ENCODE measurements around the gene CHRDL2.

CHRDL2 gene

GRCh38 chr11:74672956-74673692 lies 58.1 kb downstream of the CHRDL2 start:
- Histone ChIP-seq H3K4me2 (ENCODE audit: low read depth, low read length, poor library complexity, severe bottlenecking) (no peak overlapping the region), H3K9ac (ENCODE audit: low read length) (no peak overlapping the region), H3K36me3 (ENCODE audit: low read length) (no peaks in the 10 kb centered on the region), H4K20me1 (ENCODE audit: low read depth, low read length) (no peaks in the 10 kb centered on the region), H3K27me3 (ENCODE audit: low read length) (no peaks in the 10 kb centered on the region), H2AFZ (ENCODE audit: low read depth, low read length, severe bottlenecking) (no peak overlapping the region), H3K79me2 (ENCODE audit: insufficient read depth, low read length) (no peaks in the 10 kb centered on the region), H3K4me3 (ENCODE audit: insufficient read depth, low read length, poor library complexity, severe bottlenecking) (no peak overlapping the region), H3K27ac (ENCODE audit: low read depth, low read length) (no peak overlapping the region), H3K9me3 (ENCODE audit: insufficient read depth, low read length) (no peaks in the 10 kb centered on the region), H3K9me2 (replicated peaks; ENCODE audit: insufficient read depth, low read length) (no peaks in the 10 kb centered on the region), H3F3A (ENCODE audit: insufficient read depth) (no peaks in the 10 kb centered on the region)
- TF ChIP-seq CTCF (IDR thresholded peaks at IDR 0.05; ENCODE audit: insufficient read depth, low read length, poor library complexity, severe bottlenecking) (no peak), EZH2phosphoT487 (conservative IDR thresholded peaks at IDR 0.05; ENCODE audit: low read length) (no peak)

DNA sequence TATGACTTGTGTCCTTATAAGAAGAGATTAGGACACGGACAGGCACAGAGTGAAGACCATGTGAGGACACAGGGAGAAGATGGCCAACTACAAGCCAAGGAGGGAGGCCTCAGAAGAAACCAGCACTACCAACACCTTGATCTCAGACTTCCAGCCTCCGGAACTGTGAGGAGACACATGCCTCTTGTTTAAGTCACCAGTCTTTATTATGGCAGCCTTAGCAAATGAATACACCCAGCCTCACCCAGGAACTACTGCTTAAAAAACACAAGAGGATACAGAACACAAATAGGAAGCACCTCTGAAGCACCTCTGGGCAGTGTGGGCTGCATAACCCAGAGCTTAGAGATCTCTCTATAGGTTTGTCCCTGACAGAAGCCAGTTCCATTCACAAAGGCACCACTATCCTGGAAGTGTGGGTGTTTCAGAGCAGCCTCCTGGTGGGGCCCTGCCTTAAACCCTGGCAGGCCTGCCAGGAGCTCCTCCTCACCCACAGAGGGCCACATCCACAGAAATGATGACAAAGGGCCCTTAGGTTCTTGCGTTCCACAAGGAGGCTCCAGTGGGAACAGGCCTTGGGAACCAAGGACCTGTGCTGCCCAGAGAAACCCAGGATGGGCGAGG lies 58.8 kb downstream of the CHRDL2 start:
- H4K20me1 ChIP-seq (ENCODE audit: low read depth, low read length), result no peaks in the 10 kb centered on the region
- no peak overlapping the region for H3K4me2 ChIP-seq (ENCODE audit: low read depth, low read length, poor library complexity, severe bottlenecking)
- H2AFZ ChIP-seq (ENCODE audit: low read depth, low read length, severe bottlenecking), result no peak overlapping the region
- H3K4me3 ChIP-seq (ENCODE audit: insufficient read depth, low read length, poor library complexity, severe bottlenecking), result no peak overlapping the region
- H3K9me3 ChIP-seq (ENCODE audit: insufficient read depth, low read length), result no peaks in the 10 kb centered on the region
- no peak overlapping the region for H3K9ac ChIP-seq (ENCODE audit: low read length)
- H3K27me3 ChIP-seq (ENCODE audit: low read length), result no peaks in the 10 kb centered on the region
- no peaks in the 10 kb centered on the region for H3K36me3 ChIP-seq (ENCODE audit: low read length)
- H3F3A ChIP-seq (ENCODE audit: insufficient read depth), result no peaks in the 10 kb centered on the region
- H3K79me2 ChIP-seq (ENCODE audit: insufficient read depth, low read length), result no peaks in the 10 kb centered on the region
- H3K27ac ChIP-seq (ENCODE audit: low read depth, low read length), result no peak overlapping the region
- TF ChIP-seq CTCF (IDR thresholded peaks at IDR 0.05; ENCODE audit: insufficient read depth, low read length, poor library complexity, severe bottlenecking), result no peak
- no peak for TF ChIP-seq EZH2phosphoT487 (conservative IDR thresholded peaks at IDR 0.05; ENCODE audit: low read length)
- H3K9me2 ChIP-seq (replicated peaks; ENCODE audit: insufficient read depth, low read length), result no peaks in the 10 kb centered on the region

GRCh38 chr11:74671520-74672196 lies 59.6 kb downstream of the CHRDL2 start:
- Histone ChIP-seq H4K20me1 (ENCODE audit: low read depth, low read length) (no peaks in the 10 kb centered on the region), H3K4me2 (ENCODE audit: low read depth, low read length, poor library complexity, severe bottlenecking) (no peak overlapping the region), H3K9ac (ENCODE audit: low read length) (no peak overlapping the region), H3K27me3 (ENCODE audit: low read length) (no peaks in the 10 kb centered on the region), H2AFZ (ENCODE audit: low read depth, low read length, severe bottlenecking) (no peak overlapping the region), H3K36me3 (ENCODE audit: low read length) (no peaks in the 10 kb centered on the region), H3K27ac (ENCODE audit: low read depth, low read length) (no peak overlapping the region), H3F3A (ENCODE audit: insufficient read depth) (no peaks in the 10 kb centered on the region), H3K79me2 (ENCODE audit: insufficient read depth, low read length) (no peaks in the 10 kb centered on the region), H3K9me3 (ENCODE audit: insufficient read depth, low read length) (no peaks in the 10 kb centered on the region), H3K9me2 (replicated peaks; ENCODE audit: insufficient read depth, low read length) (no peaks in the 10 kb centered on the region), H3K4me3 (ENCODE audit: insufficient read depth, low read length, poor library complexity, severe bottlenecking) (no peak overlapping the region)
- no peak for TF ChIP-seq CTCF (IDR thresholded peaks at IDR 0.05; ENCODE audit: insufficient read depth, low read length, poor library complexity, severe bottlenecking)
- TF ChIP-seq EZH2phosphoT487 (conservative IDR thresholded peaks at IDR 0.05; ENCODE audit: low read length), result no peak

All from SU-DHL-6 (cell line).